GM19043 (cell line): ENCODE data around the gene SAMD3.
A peak's percentile ranks its signal among the peaks of the same experiment; 100 is the strongest.
"Not testable (repeated sequence)": the region's sequence is repeated elsewhere in the genome, so short reads cannot be mapped to it uniquely, and the experiment has no call there.

Experiments used
- ATAC-seq: cut with Tn5 transposase; IDR thresholded peaks from one replicate; pipeline ENCODE4 v1.9.1; 2021; ENCODE audit warnings: low read depth; ENCODE audit not compliant: unreplicated experiment

Gene SAMD3

GRCh38 chr6:130182466-130182865, 40.3 kb downstream of the SAMD3 start:
- ATAC-seq = no peak

- no peak for ATAC-seq
Observed at GRCh38 chr6:130178692-130179091, 44.1 kb downstream of the SAMD3 start.

GRCh38 chr6:130176378-130176777, 46.4 kb downstream of the SAMD3 start:
- ATAC-seq = no peak

GRCh38 chr6:130173377-130174004, 49.3 kb downstream of the SAMD3 start:
- not testable (repeated sequence) for ATAC-seq

GRCh38 chr6:130170160-130170559, 52.6 kb downstream of the SAMD3 start:
- not testable (repeated sequence) for ATAC-seq

- ATAC-seq = no peak
Observed at GRCh38 chr6:130167655-130168054, 55.1 kb downstream of the SAMD3 start.

- no peak for ATAC-seq
Observed at GRCh38 chr6:130164251-130164650, 58.5 kb downstream of the SAMD3 start.

- ATAC-seq = no peak
Observed at GRCh38 chr6:130163266-130163665, 59.5 kb downstream of the SAMD3 start.

- ATAC-seq = no peak
Observed at GRCh38 chr6:130162421-130162820, 60.3 kb downstream of the SAMD3 start.

GRCh38 chr6:130161683-130162404, 60.9 kb downstream of the SAMD3 start:
- no peak for ATAC-seq

- no peak for ATAC-seq
Observed at GRCh38 chr6:130159956-130160355, 62.8 kb downstream of the SAMD3 start.

- no peak for ATAC-seq
Observed at GRCh38 chr6:130158548-130158947, 64.2 kb downstream of the SAMD3 start.

- no peak for ATAC-seq
Observed at GRCh38 chr6:130158056-130158455, 64.7 kb downstream of the SAMD3 start.

- no peak for ATAC-seq
Observed at GRCh38 chr6:130156908-130157307, 65.8 kb downstream of the SAMD3 start.

- no peak for ATAC-seq
Observed at GRCh38 chr6:130152908-130153510, 69.7 kb downstream of the SAMD3 start.

GRCh38 chr6:130150906-130151305, 71.8 kb downstream of the SAMD3 start:
- no peak for ATAC-seq

GRCh38 chr6:130149016-130149415, 73.7 kb downstream of the SAMD3 start:
- ATAC-seq = not testable (repeated sequence)

- ATAC-seq = no peak
Observed at GRCh38 chr6:130148181-130148580, 74.6 kb downstream of the SAMD3 start.

GRCh38 chr6:130147111-130147510, 75.6 kb downstream of the SAMD3 start:
- ATAC-seq = no peak

- ATAC-seq = no peak
Observed at GRCh38 chr6:130143709-130144108, 79.0 kb downstream of the SAMD3 start.

GRCh38 chr6:130140084-130140483, 82.7 kb downstream of the SAMD3 start:
- no peak for ATAC-seq

GRCh38 chr6:130138909-130139242, 83.9 kb downstream of the SAMD3 start:
- peak; percentile 25 for ATAC-seq
